CD4-positive, alpha-beta T cell (primary cell): ENCODE data around the gene ACTL10. TPM values are rescaled to one million over a fixed set of nuclear protein-coding genes. Genes with fewer than 3 reads are reported as not detected.
"Not testable (repeated sequence)": the region's sequence is repeated elsewhere in the genome, so short reads cannot be mapped to it uniquely, and the experiment has no call there.

ENCODE experiments used
- ATAC-seq: fragments of 200-7000 bp; cut with Tn5 transposase; one replicate; pipeline ENCODE4 v1.10.0; 2022; ENCODE audit warnings: mild to moderate bottlenecking; ENCODE audit not compliant: poor library complexity
- CTCF ChIA-PET: fragments of 350-600 bp; sonication (Branson Sonifier 250); formaldehyde crosslinking; loops from one replicate; lab custom pipeline; 2021; ENCODE audit warnings: antibody characterized with exemption, inconsistent platforms; lab: Charles Lee
- POLR2A ChIA-PET: fragments of 350-600 bp; sonication (Branson Sonifier 250); formaldehyde crosslinking; loops from one replicate; lab custom pipeline; 2021; ENCODE audit warnings: antibody characterized with exemption, inconsistent platforms; lab: Charles Lee
- DNase-seq, 14 experiments: peaks; one replicate each; pipeline ENCODE4 v3.0.0-alpha.2; 2013 to 2020; ENCODE audit warnings: mixed read lengths in 2 of 14
- H3K27ac ChIP-seq, 2 donors: one replicate each; pipeline versions ENCODE4 v1.5.1 to v1.7.0; 2013; ENCODE audit warnings: low read length in 2 of 2, low read depth in 1 of 2, mild to moderate bottlenecking in 1 of 2
- H3K27me3 ChIP-seq, 2 experiments: 1 replicate in 1 of 2; 2 replicates in 1 of 2; pipeline versions ENCODE4 v1.6.1 to v1.7.0; 2013; ENCODE audit warnings: low read length in 2 of 2, control low read depth in 1 of 2, mild to moderate bottlenecking in 1 of 2, moderate library complexity in 1 of 2; ENCODE audit not compliant: insufficient read depth in 2 of 2, control insufficient read depth in 1 of 2
- H3K36me3 ChIP-seq: one replicate; pipeline ENCODE4 v1.6.1; 2013; ENCODE audit warnings: low read length, control low read depth; ENCODE audit not compliant: insufficient read depth
- H3K4me1 ChIP-seq: one replicate; pipeline ENCODE4 v1.6.1; 2013; ENCODE audit warnings: low read length, control low read depth; ENCODE audit not compliant: insufficient read depth
- H3K4me3 ChIP-seq: one replicate; pipeline ENCODE4 v1.5.1; 2013; ENCODE audit warnings: mild to moderate bottlenecking, low read length, moderate library complexity
- H3K9me3 ChIP-seq, 2 experiments: 1 replicate in 1 of 2; 2 replicates in 1 of 2; pipeline versions ENCODE4 v1.6.1 to v1.7.0; 2013; ENCODE audit warnings: low read length in 2 of 2, mild to moderate bottlenecking in 2 of 2, control low read depth in 1 of 2, moderate library complexity in 1 of 2; ENCODE audit not compliant: control insufficient read depth in 1 of 2, insufficient read depth in 1 of 2
- H3K27ac Mint-ChIP-seq: one replicate; pipeline ENCODE4 v1.8.0; 2020; ENCODE audit warnings: mixed read lengths
- H3K27me3 Mint-ChIP-seq: one replicate; pipeline ENCODE4 v1.8.0; 2021; ENCODE audit warnings: mixed read lengths
- H3K36me3 Mint-ChIP-seq: one replicate; pipeline ENCODE4 v1.8.0; 2021; ENCODE audit warnings: low read depth, mixed read lengths
- H3K4me1 Mint-ChIP-seq: one replicate; pipeline ENCODE4 v1.8.0; 2021; ENCODE audit warnings: low read depth, mixed read lengths
- H3K4me3 Mint-ChIP-seq: one replicate; pipeline ENCODE4 v1.8.0; 2020; ENCODE audit warnings: mild to moderate bottlenecking, mixed read lengths
- H3K9me3 Mint-ChIP-seq: one replicate; pipeline ENCODE4 v1.8.0; 2020; ENCODE audit warnings: mixed read lengths
- intact Hi-C, 2 experiments: fragments of 100-400 bp; cut with DNase I in 1 of 2; cut with micrococcal nuclease in 1 of 2; formaldehyde crosslinking; loops; one replicate each; pipeline versions ENCODE4 v1.15.1 to v1.9.0; 2023 to 2025; cut with DNase I, micrococcal nuclease
- total RNA-seq, 174 experiments: library from RNA in 2 of 174; stranded (reverse) in 2 of 174; gene quantifications; one replicate each; pipeline ENCODE4 v1.2.3 and lab custom pipeline; 2021 to 2026
- TF ChIP-seq, protein P1 (sequence below): fragments of 200-600 bp; IDR thresholded peaks from one replicate; pipeline ENCODE4 v1.8.0; 2022; ENCODE audit warnings: antibody characterized with exemption, mild to moderate bottlenecking

ACTL10 gene
- total RNA-seq, 2 experiments from 2014 or later, result 0.28 to 0.55 TPM

- Histone ChIP-seq H3K4me3 (no peak overlapping the region), H3K4me1 (peaks cover 11% of the 10 kb centered on the region), H3K9me3 (no peaks in the 10 kb centered on the region), H3K36me3 (peaks cover 60% of the 10 kb centered on the region), H3K27me3 (no peaks in the 10 kb centered on the region), H3K27ac (no peak overlapping the region)
- Mint-ChIP-seq H3K36me3 (peaks cover 81% of the 10 kb centered on the region), H3K27me3 (no peaks in the 10 kb centered on the region), H3K4me3 (no peak overlapping the region), H3K4me1 (peaks cover 6% of the 10 kb centered on the region), H3K27ac (no peak overlapping the region), H3K9me3 (no peaks in the 10 kb centered on the region)
- intact Hi-C loops, result no loop called here
- DNase-seq (no peak), ATAC-seq (no peak)
- TF ChIP-seq, protein P1, sequence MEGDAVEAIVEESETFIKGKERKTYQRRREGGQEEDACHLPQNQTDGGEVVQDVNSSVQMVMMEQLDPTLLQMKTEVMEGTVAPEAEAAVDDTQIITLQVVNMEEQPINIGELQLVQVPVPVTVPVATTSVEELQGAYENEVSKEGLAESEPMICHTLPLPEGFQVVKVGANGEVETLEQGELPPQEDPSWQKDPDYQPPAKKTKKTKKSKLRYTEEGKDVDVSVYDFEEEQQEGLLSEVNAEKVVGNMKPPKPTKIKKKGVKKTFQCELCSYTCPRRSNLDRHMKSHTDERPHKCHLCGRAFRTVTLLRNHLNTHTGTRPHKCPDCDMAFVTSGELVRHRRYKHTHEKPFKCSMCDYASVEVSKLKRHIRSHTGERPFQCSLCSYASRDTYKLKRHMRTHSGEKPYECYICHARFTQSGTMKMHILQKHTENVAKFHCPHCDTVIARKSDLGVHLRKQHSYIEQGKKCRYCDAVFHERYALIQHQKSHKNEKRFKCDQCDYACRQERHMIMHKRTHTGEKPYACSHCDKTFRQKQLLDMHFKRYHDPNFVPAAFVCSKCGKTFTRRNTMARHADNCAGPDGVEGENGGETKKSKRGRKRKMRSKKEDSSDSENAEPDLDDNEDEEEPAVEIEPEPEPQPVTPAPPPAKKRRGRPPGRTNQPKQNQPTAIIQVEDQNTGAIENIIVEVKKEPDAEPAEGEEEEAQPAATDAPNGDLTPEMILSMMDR, result no peak
- POLR2A ChIA-PET, result no interaction called here
- CTCF ChIA-PET, result no interaction called here
These were observed 36.2 kb upstream of the ACTL10 start for GRCh38 chr20:33630507-33630906.

DNA sequence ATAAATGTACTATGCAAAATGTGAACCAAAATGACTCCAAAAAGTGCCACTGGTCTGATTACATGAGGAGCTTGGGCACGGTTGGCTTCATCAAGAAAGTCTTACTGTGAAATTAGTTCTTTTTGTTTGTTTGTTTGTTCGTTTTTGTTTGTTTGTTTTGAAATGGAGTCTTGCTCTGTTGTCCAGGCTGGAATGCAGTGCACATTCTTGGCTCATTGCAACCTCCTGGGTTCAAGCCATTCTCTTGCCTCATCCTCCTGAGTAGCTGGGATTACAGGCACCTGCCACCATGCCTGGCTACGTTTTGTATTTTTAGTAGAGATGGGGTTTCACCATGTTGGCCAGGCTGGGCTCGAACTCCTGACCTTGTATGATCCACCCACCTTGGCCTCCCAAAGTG lies 34.8 kb upstream of the ACTL10 start:
- H3K27me3 ChIP-seq, H3K27ac ChIP-seq, H3K4me3 ChIP-seq, H3K27me3 Mint-ChIP-seq, DNase-seq, H3K4me3 Mint-ChIP-seq, H3K9me3 ChIP-seq, ATAC-seq, H3K4me1 Mint-ChIP-seq, H3K9me3 Mint-ChIP-seq, intact Hi-C loops, H3K27ac Mint-ChIP-seq, POLR2A ChIA-PET: not testable (repeated sequence)
- H3K4me1 ChIP-seq, result peaks cover 11% of the 10 kb centered on the region
- peaks cover 76% of the 10 kb centered on the region for H3K36me3 Mint-ChIP-seq
- H3K36me3 ChIP-seq, result peaks cover 58% of the 10 kb centered on the region
- CTCF ChIA-PET, result interaction anchor here (0.6 to 1.9 kb wide), 3 partner anchors 12 to 36 kb away, joined by 3 to 4 read pairs (median 4); no protein-coding TSS in a partner anchor

- CTCF ChIA-PET, result interaction anchor here (1.4 kb wide), 1 partner anchor 33 kb away, joined by 4 read pairs; no protein-coding TSS in a partner anchor
- ATAC-seq (no peak), DNase-seq (no peak)
- POLR2A ChIA-PET, result no interaction called here
- no peaks in the 10 kb centered on the region for H3K9me3 ChIP-seq
- H3K36me3 Mint-ChIP-seq, result peaks cover 74% of the 10 kb centered on the region
- no peaks in the 10 kb centered on the region for H3K27me3 ChIP-seq
- H3K36me3 ChIP-seq, result peaks cover 53% of the 10 kb centered on the region
- peaks cover 6% of the 10 kb centered on the region for H3K4me1 Mint-ChIP-seq
- TF ChIP-seq, protein P1, result no peak
- no peak overlapping the region for H3K4me3 Mint-ChIP-seq
- peaks cover 11% of the 10 kb centered on the region for H3K4me1 ChIP-seq
- no peaks in the 10 kb centered on the region for H3K9me3 Mint-ChIP-seq
- no peaks in the 10 kb centered on the region for H3K27me3 Mint-ChIP-seq
- no peak overlapping the region for H3K27ac ChIP-seq
- H3K4me3 ChIP-seq, result no peak overlapping the region
- no peak overlapping the region for H3K27ac Mint-ChIP-seq
- intact Hi-C loops, result no loop called here
These were observed 31.4 kb upstream of the ACTL10 start for GRCh38 chr20:33635341-33635740.

DNA sequence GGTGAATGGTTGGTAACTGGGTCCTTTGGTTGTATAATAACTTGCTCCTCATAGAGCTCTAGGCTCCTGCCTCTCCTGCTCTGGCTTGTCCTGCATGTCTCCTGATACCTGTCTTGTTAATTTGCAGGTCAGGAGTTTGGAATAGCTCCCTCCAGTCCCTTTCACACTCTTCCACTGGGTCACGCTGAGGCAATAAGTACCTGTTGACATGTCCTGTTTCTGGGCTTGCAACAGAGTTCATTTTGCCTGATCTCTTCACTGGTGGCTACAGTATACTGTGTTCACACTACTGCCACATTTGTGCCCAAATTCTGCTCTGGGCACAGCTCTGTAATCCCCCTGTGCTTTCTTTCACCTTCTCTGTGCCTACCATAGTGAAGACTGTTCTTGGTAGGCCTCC lies 30.0 kb upstream of the ACTL10 start:
- Mint-ChIP-seq H3K9me3 (no peaks in the 10 kb centered on the region), H3K27ac (no peak overlapping the region), H3K4me3 (no peak overlapping the region), H3K27me3 (no peaks in the 10 kb centered on the region), H3K4me1 (peaks cover 6% of the 10 kb centered on the region), H3K36me3 (peaks cover 73% of the 10 kb centered on the region)
- ATAC-seq (no peak), DNase-seq (no peak)
- intact Hi-C loops, result no loop called here
- Histone ChIP-seq H3K27ac (no peak overlapping the region), H3K27me3 (no peaks in the 10 kb centered on the region), H3K36me3 (peaks cover 54% of the 10 kb centered on the region), H3K9me3 (no peaks in the 10 kb centered on the region), H3K4me1 (peaks cover 11% of the 10 kb centered on the region), H3K4me3 (no peak overlapping the region)
- TF ChIP-seq, protein P1, result no peak
- CTCF ChIA-PET, result no interaction called here
- POLR2A ChIA-PET, result no interaction called here
